Cerebellar cortex (tissue), 1 donor: Measurements from ENCODE around the gene RIMS3.
A peak's percentile ranks its signal among the peaks of the same experiment; 100 is the strongest.
"Not testable (repeated sequence)": the region's sequence is repeated elsewhere in the genome, so short reads cannot be mapped to it uniquely, and the experiment has no call there.

Experiments used
- DNase-seq: peaks from one replicate; pipeline ENCODE4 v3.0.0-alpha.2; 2015; ENCODE audit warnings: low spot score

RIMS3 gene

DNA sequence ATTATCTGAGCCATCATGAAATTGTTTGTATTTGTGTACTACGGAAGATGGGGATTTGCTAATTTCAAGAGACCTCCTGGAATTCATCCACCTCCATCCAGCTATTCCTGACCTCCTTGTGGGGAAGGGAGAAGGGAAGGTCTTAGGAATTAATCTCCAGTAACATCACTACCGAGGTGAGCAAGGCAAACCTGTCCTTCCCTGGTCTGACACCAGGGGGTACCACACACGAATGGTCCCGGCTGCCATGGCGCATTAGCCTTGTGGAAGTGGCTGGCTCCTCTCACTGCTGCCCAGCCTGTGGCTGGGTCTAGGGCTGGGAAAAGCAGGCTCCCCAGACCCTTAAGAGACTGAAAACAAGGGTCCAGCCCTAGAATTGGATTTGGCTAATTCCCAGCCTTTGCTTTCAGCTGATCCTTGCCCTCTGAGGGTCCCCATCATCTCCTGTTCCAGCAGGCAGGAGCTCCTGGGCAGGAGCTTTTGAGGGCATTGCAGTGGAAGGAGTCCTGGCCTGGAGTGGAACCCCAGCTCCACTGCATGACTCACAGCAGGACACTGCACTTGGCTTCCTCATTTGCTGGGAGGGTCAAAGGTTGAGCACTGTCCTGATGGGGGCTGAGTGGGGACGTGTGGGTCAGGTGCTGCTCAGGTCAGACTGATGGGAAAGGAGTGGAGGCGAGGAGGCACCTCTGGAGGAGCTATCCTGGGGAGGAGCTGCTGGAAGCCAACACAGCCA, 34.8 kb downstream of the RIMS3 start:
- DNase-seq: peak; percentile 55

DNA sequence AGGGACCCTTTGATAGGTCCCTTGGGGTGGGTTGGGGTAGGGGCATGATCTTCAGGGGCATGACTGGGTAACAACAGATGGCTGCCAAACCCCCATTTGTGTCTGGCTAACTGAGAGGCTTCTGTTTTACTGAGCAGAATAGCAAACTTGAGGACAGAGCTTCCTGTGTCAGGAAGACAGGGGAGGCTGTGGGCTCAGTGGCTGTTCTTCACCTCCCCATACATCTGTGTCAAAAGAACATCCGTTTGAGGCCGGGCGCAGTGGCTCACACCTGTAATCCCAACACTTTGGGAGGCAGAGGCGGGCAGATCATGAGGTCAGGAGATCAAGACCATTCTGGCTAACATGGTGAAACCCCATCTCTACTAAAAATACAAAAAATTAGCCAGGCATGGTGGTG, 35.9 kb downstream of the RIMS3 start:
- DNase-seq: not testable (repeated sequence)

DNA sequence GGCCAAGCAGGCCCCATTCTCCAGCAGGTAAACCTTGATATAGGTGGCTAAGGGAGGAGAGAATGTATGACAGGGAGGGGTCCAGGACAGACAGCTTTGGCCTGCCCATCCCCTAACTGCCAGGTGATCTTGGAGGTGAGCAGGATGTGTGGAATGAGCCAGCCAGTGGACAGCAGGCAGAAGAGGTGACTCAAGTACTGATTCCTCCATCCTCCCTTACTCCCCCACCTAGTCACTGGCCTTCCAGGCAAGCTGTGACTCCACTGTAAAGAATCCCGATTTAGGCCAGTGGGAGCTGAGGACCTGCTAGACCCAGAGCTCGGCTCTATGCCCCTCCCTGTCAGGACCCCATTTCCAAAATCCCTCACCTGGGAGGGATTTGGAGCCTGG, 36.6 kb downstream of the RIMS3 start:
- no peak for DNase-seq

DNA sequence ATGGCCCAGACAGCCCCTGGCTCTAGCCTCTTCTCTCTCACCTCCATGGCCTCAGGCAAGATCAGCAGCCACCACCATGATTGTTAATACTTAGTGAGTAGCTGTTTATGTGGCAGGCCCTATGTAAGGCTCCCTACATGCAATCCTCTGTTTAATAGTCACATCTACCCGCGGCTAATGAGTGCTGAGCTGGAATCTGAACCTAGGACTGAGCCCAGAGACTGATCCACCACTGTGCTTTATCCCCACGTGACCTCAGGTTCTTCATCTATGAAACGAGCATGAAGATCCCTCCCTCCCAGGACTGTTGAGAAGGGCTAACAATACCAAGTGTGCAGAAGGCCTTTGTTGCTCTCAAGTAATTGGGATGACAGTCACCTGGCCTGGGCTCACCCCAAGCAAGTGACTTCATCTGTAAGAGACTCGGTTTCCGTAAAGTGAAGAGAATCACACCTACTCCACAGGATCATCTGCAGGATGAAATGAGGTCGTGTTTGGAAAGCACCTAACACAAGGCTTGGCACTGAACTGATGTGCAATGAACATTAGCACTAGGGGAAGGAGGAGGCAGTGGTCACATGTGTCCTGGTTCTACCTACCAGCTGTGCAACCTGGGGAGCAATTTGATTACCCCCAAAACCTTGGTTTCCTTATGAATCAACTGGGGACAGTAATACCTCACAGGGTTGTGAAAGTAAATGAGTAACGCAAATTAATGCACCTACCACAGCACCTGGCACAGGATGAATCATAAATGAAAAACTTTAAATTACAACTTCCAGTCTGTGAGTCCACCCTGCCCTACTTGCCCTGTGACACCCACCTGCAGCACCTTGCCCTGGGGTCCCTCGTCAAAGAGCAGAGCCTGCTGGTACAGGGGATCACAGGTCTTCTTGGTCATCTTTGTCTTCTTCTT, 37.2 kb downstream of the RIMS3 start:
- no peak for DNase-seq

DNA sequence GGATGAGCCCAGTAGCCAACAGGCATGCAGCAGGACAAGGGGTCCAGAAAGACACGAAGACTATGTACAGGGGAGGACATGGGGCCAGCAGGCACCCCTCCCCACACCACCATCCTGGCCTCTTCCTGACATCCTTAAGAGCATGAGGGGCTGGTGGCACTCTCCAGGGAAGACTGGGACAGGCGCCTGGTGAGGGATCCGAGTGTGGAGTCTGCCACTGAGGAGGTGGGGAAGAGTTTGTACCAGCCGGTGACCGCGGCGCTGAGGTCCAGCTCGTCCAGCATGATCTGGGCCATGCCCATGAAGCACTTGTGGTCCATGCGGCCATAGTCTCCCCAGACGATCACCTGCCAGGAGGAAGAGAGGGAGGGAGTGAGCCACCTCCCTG, 39.1 kb downstream of the RIMS3 start:
- no peak for DNase-seq

DNA sequence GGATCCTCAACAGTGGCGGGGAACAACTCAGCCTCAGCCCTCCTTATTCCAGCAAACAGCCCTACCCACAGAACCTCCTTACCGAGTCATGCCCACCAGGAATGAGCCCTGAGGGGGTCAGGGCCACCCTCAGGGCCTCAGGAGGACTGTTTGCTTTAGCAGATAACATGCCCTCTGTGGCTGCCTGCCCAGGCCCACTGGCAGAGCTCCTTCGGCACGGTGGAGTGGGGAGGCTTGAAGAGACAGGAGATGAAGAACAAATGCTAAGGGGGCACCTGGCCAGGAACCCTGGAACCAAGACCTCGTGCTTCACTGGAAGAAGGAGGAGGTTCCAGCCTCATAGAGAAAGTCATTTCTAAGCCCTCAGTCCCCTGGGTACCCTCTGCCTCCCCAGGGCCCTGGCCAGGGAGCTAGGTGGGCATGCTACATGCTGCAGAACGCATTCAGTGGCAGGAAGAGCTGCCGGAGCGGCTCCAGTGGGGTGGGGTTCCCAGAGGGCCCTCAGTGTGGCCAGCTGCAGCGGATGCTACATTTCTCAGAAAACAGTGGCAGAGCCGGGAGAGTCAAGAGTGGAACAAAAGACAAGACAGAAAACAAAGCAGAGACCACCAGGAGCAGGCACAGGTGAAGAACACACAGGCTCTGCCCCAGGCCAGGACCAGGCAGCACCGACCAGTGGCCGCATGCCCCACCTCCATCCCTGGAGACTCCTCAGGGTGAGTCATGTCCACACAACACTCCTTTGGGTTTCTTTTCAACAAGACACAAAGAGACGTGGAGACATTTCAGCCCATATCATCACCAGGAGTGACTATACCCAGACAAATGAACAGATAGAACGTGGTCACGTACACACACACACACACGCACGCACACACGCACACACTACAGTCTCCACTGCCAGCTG, 39.8 kb downstream of the RIMS3 start:
- DNase-seq: peak; percentile 53

DNA sequence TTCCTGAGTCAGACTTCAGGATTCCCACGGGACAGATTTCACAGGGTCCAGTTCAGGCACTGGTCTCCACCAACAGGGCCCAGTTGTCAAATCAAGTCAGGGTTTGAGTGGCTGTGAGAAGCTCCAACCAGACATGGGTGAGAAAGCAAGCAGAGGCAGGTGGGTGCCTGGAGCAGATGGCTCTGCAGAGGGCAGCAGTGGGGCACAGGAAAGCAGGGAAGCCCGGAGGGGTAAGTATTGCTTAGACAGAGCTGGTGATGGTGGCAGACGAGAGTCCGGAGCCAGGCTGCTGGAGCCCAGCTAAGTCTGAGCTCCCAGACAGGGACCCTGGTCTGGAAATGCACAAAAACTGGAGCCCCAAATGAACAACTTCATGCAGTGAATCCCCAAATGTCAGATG, 40.4 kb downstream of the RIMS3 start:
- DNase-seq: peak; percentile 69

DNA sequence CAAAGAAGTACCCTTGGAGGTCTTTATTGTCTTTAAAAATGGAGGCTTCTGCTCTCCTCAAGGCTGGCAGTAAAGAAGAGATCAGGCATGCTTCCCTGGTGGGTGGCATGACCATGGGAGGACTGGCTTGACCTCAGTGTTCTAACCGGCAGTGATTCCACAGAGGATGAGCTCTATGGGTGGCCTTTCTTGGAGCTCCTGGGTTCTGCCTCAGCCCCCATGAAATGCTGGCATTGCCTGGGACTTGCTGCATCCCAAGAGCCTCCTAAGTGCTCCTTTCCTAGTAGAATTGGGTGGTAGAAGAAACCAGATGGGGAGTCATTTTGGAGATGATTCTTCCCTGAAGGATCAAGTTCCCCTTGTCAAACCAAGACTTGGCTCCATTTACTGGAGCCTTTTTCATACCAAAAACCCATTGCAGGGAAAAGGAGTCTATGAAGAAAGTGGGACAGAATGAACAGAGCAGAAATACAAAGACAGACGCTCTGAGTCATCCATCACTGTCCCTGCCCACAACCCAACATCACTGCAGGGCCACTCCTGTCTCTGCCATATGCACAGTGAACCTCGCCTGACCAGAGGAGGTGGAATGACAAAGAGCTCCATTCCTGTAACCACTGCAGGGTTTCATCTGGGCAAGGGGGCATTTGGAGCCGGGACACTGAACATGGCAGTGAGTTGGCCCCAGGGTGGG, 42.4 kb downstream of the RIMS3 start:
- peak; percentile 50 for DNase-seq

DNA sequence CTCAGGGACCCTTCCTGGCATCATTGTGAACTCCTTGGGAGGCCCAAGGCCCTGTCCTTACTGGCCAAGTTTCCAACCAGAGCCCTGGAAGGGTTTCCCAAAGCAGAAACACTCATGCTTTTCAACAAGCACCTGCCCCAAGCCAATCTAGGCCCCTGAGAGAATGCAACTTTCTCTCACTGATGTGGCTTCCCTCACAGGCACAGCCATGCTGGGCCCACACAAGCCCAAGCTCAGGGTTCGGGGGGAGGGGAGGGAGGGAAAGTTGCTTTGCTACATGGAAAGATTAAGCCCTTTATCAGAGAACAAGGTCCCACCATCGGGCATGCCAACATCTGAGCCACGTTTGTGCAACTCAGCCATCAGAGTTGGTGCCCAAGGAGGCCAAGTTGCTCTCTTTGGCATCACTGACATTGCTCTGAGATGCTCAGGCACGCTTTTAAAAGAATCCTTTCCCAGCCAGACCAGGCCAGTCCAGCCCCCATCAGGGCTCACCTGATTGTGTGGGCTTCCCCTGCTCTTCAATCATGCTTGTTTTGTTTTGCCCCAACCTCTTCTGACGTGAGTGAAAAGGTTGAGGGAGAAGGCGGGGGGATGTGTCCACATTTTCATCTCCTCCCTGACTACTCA, 43.5 kb downstream of the RIMS3 start:
- DNase-seq: no peak

DNA sequence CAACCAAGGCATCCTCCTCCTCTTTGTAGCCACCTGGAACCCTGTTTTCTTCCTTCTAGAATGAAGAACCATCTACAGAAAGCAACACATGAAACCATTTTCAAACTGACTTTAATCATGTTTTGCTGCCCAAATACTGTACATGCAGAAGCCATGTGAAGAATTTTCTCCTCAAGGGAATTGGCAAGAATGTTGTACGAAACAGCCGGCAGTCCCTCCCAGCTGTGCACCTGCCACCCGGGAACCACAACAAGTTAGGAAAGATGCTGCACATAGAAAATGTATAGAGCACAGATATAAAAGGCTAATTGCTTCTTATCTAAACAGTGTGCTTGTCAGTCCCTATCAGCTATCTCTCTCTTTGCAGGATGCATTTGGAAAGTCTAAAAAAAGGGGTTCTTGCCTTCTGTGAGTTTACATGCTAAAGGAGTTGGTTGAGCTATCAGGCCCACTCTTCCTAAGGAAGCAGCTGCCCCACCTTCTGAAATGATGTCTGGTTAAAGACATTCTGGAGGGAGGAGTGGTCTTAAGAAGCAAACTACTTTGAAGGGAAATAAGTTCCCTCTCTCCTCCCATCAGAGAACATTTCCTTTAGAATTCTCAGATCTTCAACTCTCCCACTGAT, 44.8 kb downstream of the RIMS3 start:
- no peak for DNase-seq

DNA sequence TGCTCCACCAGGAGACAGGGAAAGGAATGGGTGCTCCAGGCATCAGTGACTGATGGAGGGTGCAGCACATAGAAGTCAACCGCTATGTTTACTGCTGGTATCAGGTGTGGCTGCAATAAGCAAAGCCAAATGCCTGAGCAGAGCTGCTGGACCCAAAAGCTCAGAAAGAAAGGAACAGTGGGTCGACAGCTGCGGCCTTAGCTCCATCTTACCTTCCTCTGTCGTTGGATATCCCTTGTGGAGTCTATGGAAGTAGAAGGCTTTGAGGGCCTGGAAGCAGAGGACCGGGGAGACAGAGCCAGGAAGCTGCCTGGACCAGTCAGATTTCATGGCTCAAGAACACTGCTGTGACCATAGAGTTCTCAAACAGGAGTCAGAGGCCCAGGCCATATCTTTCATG, 45.3 kb downstream of the RIMS3 start:
- no peak for DNase-seq

DNA sequence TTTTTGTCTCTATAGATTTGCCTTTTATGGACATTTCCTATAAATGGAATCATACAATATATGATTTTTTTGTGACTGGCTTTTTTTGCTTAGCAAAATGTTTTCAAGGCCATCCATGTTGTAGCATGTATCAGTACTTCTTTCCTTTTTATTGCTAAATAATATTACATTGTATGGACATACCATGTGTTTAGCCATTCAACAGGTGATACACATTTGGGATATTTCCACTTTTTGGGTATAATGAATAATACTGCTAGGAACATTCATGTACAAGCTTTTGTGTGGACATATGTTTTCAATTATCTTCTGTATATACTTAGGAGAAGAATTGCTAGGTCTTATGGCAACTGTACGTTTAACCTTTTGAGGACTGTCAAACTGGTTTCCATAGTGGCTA, 47.4 kb downstream of the RIMS3 start:
- DNase-seq: no peak

DNA sequence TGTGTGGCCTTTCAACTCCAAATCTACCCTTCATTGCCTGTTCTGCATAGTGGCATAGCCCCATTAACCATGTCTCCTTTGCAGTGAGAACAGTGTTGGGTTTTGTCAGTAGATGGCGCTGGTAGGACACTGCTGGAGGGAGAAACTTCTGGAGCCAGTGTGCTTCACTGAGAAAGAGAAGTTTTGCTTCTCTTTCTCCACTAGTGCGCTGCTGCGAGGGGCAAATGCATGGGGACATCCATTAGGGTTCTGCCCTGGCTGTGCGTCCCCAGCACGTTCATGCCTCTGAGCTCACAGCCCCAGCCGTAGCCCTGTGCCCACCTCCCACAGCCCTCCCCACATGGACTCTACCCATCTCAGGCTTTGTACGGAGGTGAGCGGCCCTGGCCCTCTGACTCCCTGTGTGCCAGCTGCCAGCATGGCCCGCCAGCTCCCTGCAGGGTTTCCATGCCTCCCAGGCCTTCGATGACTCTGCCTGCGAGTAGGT, 53.1 kb downstream of the RIMS3 start:
- DNase-seq: peak; percentile 88

DNA sequence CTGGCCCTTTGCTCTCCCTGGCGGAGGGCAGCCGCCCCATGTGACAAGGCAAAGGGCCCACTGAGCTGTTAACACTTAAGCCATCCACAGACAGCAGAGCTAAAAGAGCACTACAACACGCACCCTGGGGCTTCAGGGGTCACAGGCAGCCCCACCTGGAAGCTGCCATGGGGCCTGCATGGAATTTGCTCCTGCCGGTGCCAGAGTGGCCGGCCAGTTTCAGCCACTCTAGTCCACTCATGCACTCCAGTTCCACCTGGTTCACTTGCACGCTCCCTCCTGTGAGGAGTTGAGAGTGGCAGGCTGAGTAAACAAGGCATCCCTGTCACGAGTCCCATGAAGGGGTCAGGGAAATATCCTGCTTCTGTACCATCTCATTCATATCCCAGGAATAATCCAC, 55.3 kb downstream of the RIMS3 start:
- DNase-seq: no peak

DNA sequence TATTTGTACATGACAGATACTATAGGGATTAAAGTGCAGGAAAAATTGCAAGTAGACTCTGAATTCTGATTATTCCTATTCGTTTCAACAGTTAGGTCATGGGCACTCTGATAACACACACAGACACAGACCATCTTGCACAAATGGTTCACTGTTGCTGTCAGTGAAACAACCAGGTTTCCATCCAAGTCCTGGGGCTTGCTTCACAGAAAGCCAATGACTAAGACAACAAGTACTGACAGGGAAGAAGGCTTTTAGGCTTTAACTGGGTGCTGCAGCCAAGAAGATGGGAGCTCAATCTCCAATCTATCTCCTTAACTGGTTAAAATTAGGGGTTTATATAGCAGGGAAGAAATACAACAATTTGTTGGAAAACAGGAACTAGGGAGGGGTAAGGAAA, 57.6 kb downstream of the RIMS3 start:
- DNase-seq: no peak

DNA sequence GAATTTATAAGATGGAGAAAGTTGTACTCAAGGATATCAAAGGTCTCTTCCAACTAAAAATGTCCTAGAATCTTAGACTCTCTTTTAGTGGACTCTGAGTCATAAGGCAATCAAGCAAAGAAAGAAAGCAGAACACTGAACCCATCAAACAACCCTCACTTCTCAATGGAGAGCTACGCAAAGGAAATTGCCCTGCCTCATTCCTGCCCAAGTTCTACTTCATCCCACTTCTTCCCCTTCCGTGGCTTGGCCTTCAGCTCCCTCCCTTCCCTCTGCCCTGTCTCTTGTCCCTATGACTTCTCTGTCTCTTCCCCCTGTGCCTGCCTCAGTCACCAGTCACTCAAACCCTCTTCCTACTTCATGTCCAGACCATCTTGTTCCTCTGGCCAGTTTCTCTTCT, 58.5 kb downstream of the RIMS3 start:
- DNase-seq: no peak

DNA sequence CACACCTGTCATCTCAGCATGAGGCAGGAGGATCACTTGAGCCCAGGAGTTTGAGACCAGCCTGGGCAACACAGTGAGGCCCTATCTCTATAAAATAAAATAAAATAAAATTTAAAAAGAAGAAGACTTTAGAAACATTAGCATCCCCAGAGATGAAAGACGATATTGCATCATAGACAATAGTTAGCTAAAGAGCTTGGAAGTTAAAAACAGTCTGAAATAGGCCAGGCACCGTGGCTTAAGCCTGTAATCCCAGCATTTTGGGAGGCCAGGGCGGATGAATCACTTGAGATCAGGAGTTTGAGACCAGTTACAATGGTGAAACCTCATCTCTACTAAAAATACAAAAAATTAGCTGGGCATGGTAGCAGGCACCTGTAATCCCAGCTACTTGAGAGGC, 59.3 kb downstream of the RIMS3 start:
- DNase-seq: no peak

DNA sequence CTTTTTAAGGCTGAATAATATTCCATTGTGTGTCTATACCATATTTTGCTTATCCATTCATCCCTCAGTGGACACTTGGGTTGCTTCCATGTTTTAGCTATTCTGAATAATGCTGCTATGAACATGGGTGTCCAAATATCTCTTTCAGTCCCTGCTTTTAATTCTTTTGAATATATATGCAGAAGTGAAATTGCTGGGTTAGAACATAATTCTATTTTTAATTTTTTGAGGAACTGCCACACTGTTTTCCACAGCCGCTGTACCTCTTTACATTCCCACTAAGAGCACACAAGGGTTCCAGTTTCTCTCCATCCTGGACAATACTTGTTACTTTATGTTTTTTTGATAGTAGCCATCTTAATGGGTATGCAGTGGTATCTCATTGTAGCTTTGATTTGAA, 65.6 kb downstream of the RIMS3 start:
- no peak for DNase-seq

DNA sequence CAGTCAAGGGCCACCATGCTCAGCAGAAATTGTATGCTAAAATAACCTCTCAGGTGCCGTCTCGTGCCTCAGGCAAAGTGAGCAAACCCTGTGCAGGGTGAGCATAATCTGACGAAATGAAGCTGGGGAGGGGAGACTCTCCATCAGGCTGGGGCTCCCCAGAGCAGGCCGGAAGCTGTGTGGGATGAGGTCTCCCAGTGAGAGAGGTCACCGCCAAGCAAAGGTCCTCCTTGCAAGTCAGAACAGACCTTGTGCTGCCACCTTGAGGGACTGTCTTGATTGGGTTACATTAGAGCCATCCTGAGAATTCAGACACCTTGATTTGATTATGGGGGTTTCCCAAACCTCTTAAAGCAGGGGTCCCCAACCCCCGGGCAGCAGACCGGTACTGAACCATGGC, 69.9 kb downstream of the RIMS3 start:
- no peak for DNase-seq

DNA sequence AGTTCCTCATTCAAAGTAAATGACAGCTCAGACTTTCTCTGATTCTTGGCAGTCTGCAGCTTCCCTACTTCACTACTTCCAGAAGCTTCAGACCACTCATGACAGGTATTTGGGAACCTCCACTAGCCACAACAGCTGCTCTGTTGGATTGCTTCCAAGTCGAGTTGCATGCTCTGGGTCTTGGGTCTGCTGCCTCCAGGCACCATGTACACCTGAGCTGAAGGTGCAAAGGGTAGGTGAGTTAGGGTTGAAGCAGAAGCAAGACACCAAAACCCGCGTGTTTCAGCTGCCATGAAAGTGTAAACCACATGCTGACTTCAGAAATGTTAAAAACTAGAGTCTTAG, 71.3 kb downstream of the RIMS3 start:
- DNase-seq: no peak
